Gastroesophageal sphincter (tissue), 4 donors: ENCODE data around the gene APOBR. TPM values are rescaled to one million over a fixed set of nuclear protein-coding genes. Genes with fewer than 3 reads are reported as not detected.

ENCODE experiments used
- ATAC-seq: fragments of 150-250 bp; one replicate; pipeline ENCODE4 v1.9.1; 2016; ENCODE audit warnings: mild to moderate bottlenecking, moderate library complexity
- H3K27ac ChIP-seq, 4 donors: fragments of 200-600 bp; sonication (generic) in 3 of 4; 1 replicate in 3 of 4; 2 replicates in 1 of 4; pipeline ENCODE4 v1.5.1; 2016 to 2019
- H3K27me3 ChIP-seq: fragments of 200-600 bp; sonication (generic); one replicate; pipeline ENCODE4 v1.5.1; 2019
- H3K36me3 ChIP-seq, 2 donors: fragments of 200-600 bp; sonication (generic); one replicate each; pipeline ENCODE4 v1.5.1; 2019; ENCODE audit warnings: control low read depth in 1 of 2
- H3K4me1 ChIP-seq, 3 donors: fragments of 200-600 bp; sonication (generic); 1 replicate in 2 of 3; 2 replicates in 1 of 3; pipeline ENCODE4 v1.5.1; 2016 to 2019; ENCODE audit warnings: control low read depth in 2 of 3
- H3K4me3 ChIP-seq, 2 donors: fragments of 200-600 bp; sonication (generic); one replicate each; pipeline ENCODE4 v1.5.1; 2019; ENCODE audit warnings: mild to moderate bottlenecking in 1 of 2, moderate library complexity in 1 of 2
- H3K9me3 ChIP-seq, 3 donors: fragments of 200-600 bp; sonication (generic); one replicate each; pipeline ENCODE4 v1.5.1; 2017 to 2019; ENCODE audit warnings: control low read depth in 2 of 3
- CTCF ChIP-seq, 4 experiments: fragments of 200-600 bp in 2 of 4; fragments of 450-650 bp in 2 of 4; sonication (generic) in 1 of 4; IDR thresholded peaks; one replicate each; pipeline ENCODE4 v1.5.1; 2017 to 2019; ENCODE audit warnings: antibody characterized with exemption in 4 of 4, mild to moderate bottlenecking in 2 of 4, moderate library complexity in 2 of 4
- EP300 ChIP-seq: sonication (generic); formaldehyde crosslinking; IDR thresholded peaks from one replicate; pipeline ENCODE4 v1.6.1; 2017; ENCODE audit warnings: antibody characterized with exemption, mild to moderate bottlenecking
- POLR2A ChIP-seq, 2 donors: fragments of 450-650 bp; IDR thresholded peaks; one replicate each; pipeline ENCODE4 v1.6.1; 2017; ENCODE audit warnings: antibody characterized with exemption in 2 of 2, mild to moderate bottlenecking in 2 of 2, moderate library complexity in 1 of 2
- POLR2AphosphoS5 ChIP-seq: sonication (generic); formaldehyde crosslinking; IDR thresholded peaks from one replicate; pipeline ENCODE4 v1.6.1; 2017; ENCODE audit warnings: antibody characterized with exemption
- WGBS, 2 donors: methylation state at CpG; one replicate each; pipeline ENCODE4 v1.1.5; 2018; ENCODE audit warnings: low coverage in 1 of 2; 5-methylcytosine and 5-hydroxymethylcytosine counted together
- total RNA-seq, 4 donors: library from RNA; depleted of rRNA; stranded (reverse); fragments of >200 nt; gene quantifications; one replicate each; pipeline ENCODE4 v1.1.0, GENCODE V29; 2016

The APOBR gene
- total RNA-seq, 4 donors from 2014 or later: 1.2 to 3.1 (median 1.5) TPM

DNA sequence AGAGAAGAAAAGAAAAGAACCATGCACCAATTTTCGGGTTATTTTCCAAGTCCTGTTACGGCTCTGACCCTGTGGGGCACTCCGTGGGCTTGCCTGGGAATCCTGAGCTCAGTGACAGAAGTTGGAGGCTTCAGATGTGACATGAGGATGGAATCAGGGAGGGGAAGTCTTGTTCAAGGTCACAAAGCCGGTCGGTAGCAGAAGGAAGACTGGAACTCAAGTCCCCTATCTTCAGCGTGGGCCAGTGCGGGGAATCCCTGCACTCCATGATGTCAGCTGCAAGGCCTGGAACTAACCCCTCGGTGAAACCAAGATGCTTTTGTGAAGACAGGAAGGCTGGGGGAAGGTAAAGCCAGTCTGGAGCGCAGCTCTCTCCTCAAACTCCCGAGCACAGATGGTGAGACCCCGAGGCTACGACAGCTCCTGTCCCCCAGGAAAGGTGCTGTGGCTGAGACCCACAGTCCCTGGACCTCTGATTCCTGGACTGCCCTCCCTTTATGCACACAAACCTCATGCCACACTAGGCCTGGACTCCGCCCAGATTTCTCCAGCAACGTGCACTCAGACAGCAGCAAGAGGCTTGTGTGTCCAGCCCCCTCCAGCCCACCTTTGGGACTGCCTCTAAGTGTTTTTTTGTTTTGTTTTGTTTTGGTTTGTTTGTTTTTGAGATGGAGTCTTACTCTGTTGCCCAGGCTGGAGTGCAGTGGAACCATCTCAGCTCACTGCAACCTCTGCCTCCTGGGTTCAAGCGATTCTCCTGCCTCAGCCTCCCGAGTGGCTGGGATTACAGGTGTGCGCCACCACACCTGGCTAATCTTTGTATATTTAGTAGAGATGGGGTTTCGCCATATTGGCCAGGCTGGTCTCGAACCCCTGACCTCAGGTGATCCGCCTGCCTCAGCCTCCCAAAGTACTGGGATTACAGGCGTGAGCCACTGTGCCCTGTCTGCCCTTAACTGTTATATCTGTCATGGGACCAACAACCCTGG, 17.7 kb downstream of the APOBR start:
- Histone ChIP-seq H3K9me3 (no peaks in the 10 kb centered on the region), H3K4me3 (no peak overlapping the region), H3K4me1 (no peaks in the 10 kb centered on the region), H3K36me3 (no peaks in the 10 kb centered on the region), H3K27me3 (peaks cover 13% of the 10 kb centered on the region), H3K27ac (no peak overlapping the region)
- TF ChIP-seq POLR2AphosphoS5 (no peak), EP300 (no peak), POLR2A (IDR thresholded peaks at IDR 0.05) (no peak), CTCF (IDR thresholded peaks at IDR 0.05) (no peak)
- WGBS, 2 donors: 79 to 83% methylated on average over 13 to 14 of the region's 21 CpGs
- ATAC-seq: no peak

GRCh38 chr16:28513484-28514181, 19.2 kb downstream of the APOBR start:
- Histone ChIP-seq H3K36me3 (no peaks in the 10 kb centered on the region), H3K27me3 (no peaks in the 10 kb centered on the region), H3K4me3 (no peak overlapping the region), H3K27ac (no peak overlapping the region), H3K9me3 (no peaks in the 10 kb centered on the region), H3K4me1 (no peaks in the 10 kb centered on the region)
- no peak for TF ChIP-seq EP300
- TF ChIP-seq POLR2A (IDR thresholded peaks at IDR 0.05): no peak
- no peak for TF ChIP-seq POLR2AphosphoS5
- no peak for TF ChIP-seq CTCF (IDR thresholded peaks at IDR 0.05)
- ATAC-seq: no peak
- WGBS, 2 donors: 60 to 90% methylated on average over 2 to 5 of the region's 12 CpGs

DNA sequence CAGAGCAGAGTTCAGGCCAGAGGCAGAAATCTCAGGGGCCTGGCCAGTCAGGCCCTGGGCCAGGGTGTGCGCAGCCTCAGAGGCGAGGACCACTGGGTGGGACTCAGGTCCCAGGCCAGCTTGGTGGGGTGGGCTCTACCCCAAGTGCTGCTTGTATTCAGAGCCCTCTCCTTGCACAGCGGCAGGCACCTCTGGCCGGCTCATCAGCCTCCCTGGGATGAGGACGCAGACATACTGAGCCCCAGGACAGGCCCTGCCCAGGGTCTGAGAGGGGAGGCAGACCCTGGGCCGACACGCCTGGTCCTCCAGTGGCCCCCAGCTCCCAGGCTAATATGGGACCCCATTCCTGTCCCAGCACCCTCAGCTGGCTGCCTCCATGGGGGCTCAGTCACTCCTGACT, 19.8 kb downstream of the APOBR start:
- no peaks in the 10 kb centered on the region for H3K27me3 ChIP-seq
- no peak overlapping the region for H3K4me3 ChIP-seq
- no peak overlapping the region for H3K27ac ChIP-seq
- no peak for ATAC-seq
- no peaks in the 10 kb centered on the region for H3K9me3 ChIP-seq
- no peaks in the 10 kb centered on the region for H3K36me3 ChIP-seq
- TF ChIP-seq EP300 (no peak), POLR2AphosphoS5 (no peak), POLR2A (IDR thresholded peaks at IDR 0.05) (no peak), CTCF (IDR thresholded peaks at IDR 0.05) (no peak)
- H3K4me1 ChIP-seq: no peaks in the 10 kb centered on the region
- WGBS, 2 donors: no CpG with 5 or more reads among the region's 7 CpGs

GRCh38 chr16:28520672-28521071, 26.2 kb downstream of the APOBR start:
- Histone ChIP-seq H3K4me3 (no peak overlapping the region), H3K27ac (no peak overlapping the region), H3K27me3 (no peaks in the 10 kb centered on the region), H3K36me3 (no peaks in the 10 kb centered on the region), H3K4me1 (peaks cover 0 to 20% (median 3%) of the 10 kb centered on the region in 3 donors), H3K9me3 (no peaks in the 10 kb centered on the region)
- no peak for TF ChIP-seq CTCF (IDR thresholded peaks at IDR 0.05)
- TF ChIP-seq POLR2AphosphoS5: no peak
- no peak for TF ChIP-seq EP300
- no peak for TF ChIP-seq POLR2A (IDR thresholded peaks at IDR 0.05)
- ATAC-seq: no peak
- WGBS, 2 donors: 64 to 70% methylated on average over 4 to 6 of the region's 7 CpGs
